ENCODE measurements around the gene DOHH.
A peak's percentile ranks its signal among the peaks of the same experiment; 100 is the strongest.

DNA sequence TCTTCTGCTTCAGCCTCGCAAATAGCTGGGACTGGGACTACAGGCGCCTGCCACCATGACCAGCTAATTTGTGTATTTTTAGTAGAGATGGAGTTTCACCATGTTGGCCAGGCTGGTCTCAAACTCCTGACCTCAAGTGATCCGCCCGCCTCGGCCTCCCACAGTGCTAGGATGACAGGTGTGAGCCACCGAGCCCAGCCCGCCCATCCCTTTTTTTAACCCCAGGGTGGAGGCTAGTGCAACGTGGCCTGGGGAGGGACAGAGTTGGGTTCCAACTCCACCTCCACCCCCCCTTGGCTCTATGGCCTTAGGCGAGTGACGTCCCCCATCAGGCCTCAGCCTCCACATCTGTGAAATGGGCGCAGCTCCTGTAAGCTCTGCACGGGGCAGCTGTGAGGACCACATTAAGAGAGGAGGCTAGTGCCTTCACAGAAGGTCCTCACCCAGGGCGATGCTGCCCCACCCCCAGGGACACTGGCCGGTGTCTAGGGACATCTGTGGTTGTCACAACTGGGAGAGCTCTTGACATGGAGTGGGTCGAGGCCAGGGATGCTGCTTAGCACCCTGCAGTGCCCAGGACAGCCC lies 57.9 kb downstream of the DOHH start:
- TF ChIP-seq CTCF (IDR thresholded peaks at IDR 0.05 in 8 of 11, conservative IDR thresholded peaks at IDR 0.05 in 3 of 11) (no peak), POLR2A (IDR thresholded peaks at IDR 0.05) (no peak), POLR2AphosphoS5 (IDR thresholded peaks at IDR 0.05) (peak in 1 of 3 donors; percentile 19)
